Hepatocyte (in vitro differentiated cells): ENCODE results near the gene PAN3. TPM values are rescaled to one million over a fixed set of nuclear protein-coding genes. Genes with fewer than 3 reads are reported as not detected.

ENCODE experiments used
- DNase-seq: peaks from one replicate; pipeline ENCODE4 v3.0.0-alpha.2; 2016; ENCODE audit warnings: low spot score
- H2AFZ ChIP-seq: fragments of 200-600 bp; sonication (generic); 2 replicates; pipeline ENCODE4 v1.6.0; 2016; ENCODE audit warnings: antibody characterized with exemption, mild to moderate bottlenecking
- H3K27ac ChIP-seq: fragments of 200-600 bp; sonication (generic); 2 replicates; pipeline ENCODE4 v1.5.1; 2016; ENCODE audit warnings: mild to moderate bottlenecking
- H3K27me3 ChIP-seq: fragments of 200-600 bp; sonication (generic); 2 replicates; pipeline ENCODE4 v1.6.1; 2016
- H3K36me3 ChIP-seq: fragments of 200-600 bp; sonication (generic); replicated peaks from 2 replicates; pipeline ENCODE4 v1.5.1; 2016; ENCODE audit warnings: low read depth; ENCODE audit not compliant: insufficient read depth
- H3K4me1 ChIP-seq: fragments of 200-600 bp; sonication (generic); 2 replicates; pipeline ENCODE4 v1.5.1; 2016; ENCODE audit warnings: mild to moderate bottlenecking, moderate library complexity; ENCODE audit not compliant: insufficient read depth
- H3K4me2 ChIP-seq: fragments of 200-600 bp; sonication (generic); 2 replicates; pipeline ENCODE4 v1.6.0; 2016
- H3K4me3 ChIP-seq: fragments of 200-600 bp; sonication (generic); 2 replicates; pipeline ENCODE4 v1.5.1; 2016; ENCODE audit warnings: mild to moderate bottlenecking
- H3K79me2 ChIP-seq: fragments of 200-600 bp; sonication (generic); 2 replicates; pipeline ENCODE4 v1.6.0; 2017; ENCODE audit warnings: mild to moderate bottlenecking
- H3K9me2 ChIP-seq: fragments of 200-600 bp; sonication (generic); replicated peaks from 2 replicates; pipeline ENCODE4 v1.6.0; 2017; ENCODE audit warnings: mild to moderate bottlenecking; ENCODE audit not compliant: insufficient read depth
- H3K9me3 ChIP-seq: fragments of 200-600 bp; sonication (generic); 2 replicates; pipeline ENCODE4 v1.5.1; 2016; ENCODE audit warnings: low read depth, mild to moderate bottlenecking
- H4K20me1 ChIP-seq: fragments of 200-600 bp; sonication (generic); 2 replicates; pipeline ENCODE4 v1.6.0; 2016; ENCODE audit warnings: mild to moderate bottlenecking; ENCODE audit not compliant: insufficient read depth, poor library complexity, severe bottlenecking
- CTCF ChIP-seq: fragments of 200-600 bp; sonication (generic); IDR thresholded peaks from 2 replicates; pipeline ENCODE4 v1.5.1; 2016; ENCODE audit warnings: antibody characterized with exemption, mild to moderate bottlenecking; ENCODE audit not compliant: poor library complexity
- EZH2 ChIP-seq: fragments of 200-600 bp; sonication (generic); IDR thresholded peaks from 2 replicates; pipeline ENCODE4 v1.6.1; 2016; ENCODE audit warnings: antibody characterized with exemption, mild to moderate bottlenecking, borderline replicate concordance
- EZH2phosphoT487 ChIP-seq: fragments of 200-600 bp; sonication (generic); IDR thresholded peaks from one replicate; pipeline ENCODE4 v1.6.1; 2018; ENCODE audit warnings: antibody characterized with exemption, mild to moderate bottlenecking, low read depth, moderate library complexity; ENCODE audit not compliant: unreplicated experiment, severe bottlenecking
- WGBS: methylation state at CpG from one replicate; pipeline ENCODE4 v1.1.6; 2016; ENCODE audit warnings: low lambda C conversion rate; ENCODE audit errors: missing lambda C conversion rate; 5-methylcytosine and 5-hydroxymethylcytosine counted together
- polyA plus RNA-seq: library from polyadenylated mRNA; unstranded; fragments of >200 nt; fragmentation: Nextera tagmentation; extraction: Ambion mirVana; gene quantifications from 2 replicates; pipeline ENCODE4 v1.2.1, GENCODE V29; 2016
- total RNA-seq: library from RNA; depleted of rRNA; stranded (reverse); fragments of >200 nt; gene quantifications from 2 replicates; pipeline ENCODE4 v1.2.3, GENCODE V29; 2014

PAN3 gene
- total and polyA plus RNA-seq, 2 experiments from 2014 or later = 6.9 to 29.8 TPM

GRCh38 chr13:28250542-28250941 lies 112.2 kb downstream of the PAN3 start:
- TF ChIP-seq EZH2phosphoT487 (no peak), CTCF (no peak), EZH2 (no peak)
- WGBS = 92% methylated on average over 10 of the region's 10 CpGs
- Histone ChIP-seq H3K27me3 (no peaks in the 10 kb centered on the region), H3K9me2 (no peaks in the 10 kb centered on the region), H3K36me3 (no peaks in the 10 kb centered on the region), H3K27ac (no peak overlapping the region), H3K9me3 (no peaks in the 10 kb centered on the region), H3K4me2 (no peak overlapping the region), H3K4me1 (no peaks in the 10 kb centered on the region), H3K79me2 (peaks cover 11% of the 10 kb centered on the region), H3K4me3 (no peak overlapping the region), H4K20me1 (no peaks in the 10 kb centered on the region), H2AFZ (no peak overlapping the region)
- DNase-seq = no peak

- H2AFZ ChIP-seq = no peak overlapping the region
- no peaks in the 10 kb centered on the region for H3K9me3 ChIP-seq
- H3K4me2 ChIP-seq = no peak overlapping the region
- H3K27me3 ChIP-seq = no peaks in the 10 kb centered on the region
- no peaks in the 10 kb centered on the region for H3K4me1 ChIP-seq
- peaks cover 8% of the 10 kb centered on the region for H3K79me2 ChIP-seq
- H3K9me2 ChIP-seq = no peaks in the 10 kb centered on the region
- no peaks in the 10 kb centered on the region for H3K36me3 ChIP-seq
- H4K20me1 ChIP-seq = no peaks in the 10 kb centered on the region
- DNase-seq = no peak
- no peak overlapping the region for H3K4me3 ChIP-seq
- no peak overlapping the region for H3K27ac ChIP-seq
- WGBS = 95% methylated on average over 6 of the region's 6 CpGs
- TF ChIP-seq CTCF (no peak), EZH2 (no peak), EZH2phosphoT487 (no peak)
Measured at GRCh38 chr13:28251466-28251865, 113.1 kb downstream of the PAN3 start.

- Histone ChIP-seq H3K9me3 (no peaks in the 10 kb centered on the region), H3K79me2 (peaks cover 8% of the 10 kb centered on the region), H3K4me1 (no peaks in the 10 kb centered on the region), H3K36me3 (no peaks in the 10 kb centered on the region), H3K27ac (no peak overlapping the region), H3K4me2 (no peak overlapping the region), H3K27me3 (no peaks in the 10 kb centered on the region), H2AFZ (no peak overlapping the region), H4K20me1 (no peaks in the 10 kb centered on the region), H3K4me3 (no peak overlapping the region), H3K9me2 (no peaks in the 10 kb centered on the region)
- TF ChIP-seq EZH2 (no peak), CTCF (no peak), EZH2phosphoT487 (no peak)
- DNase-seq = no peak
- 100% methylated on average over 1 of the region's 1 CpG for WGBS
Measured at GRCh38 chr13:28252547-28252946, 114.2 kb downstream of the PAN3 start.

- Histone ChIP-seq H3K4me3 (no peak overlapping the region), H2AFZ (no peak overlapping the region), H3K27ac (no peak overlapping the region), H3K4me2 (no peak overlapping the region), H4K20me1 (no peaks in the 10 kb centered on the region), H3K36me3 (no peaks in the 10 kb centered on the region), H3K79me2 (no peaks in the 10 kb centered on the region), H3K9me2 (no peaks in the 10 kb centered on the region), H3K27me3 (no peaks in the 10 kb centered on the region), H3K9me3 (no peaks in the 10 kb centered on the region), H3K4me1 (no peaks in the 10 kb centered on the region)
- 94% methylated on average over 4 of the region's 4 CpGs for WGBS
- TF ChIP-seq CTCF (no peak), EZH2 (no peak), EZH2phosphoT487 (no peak)
- DNase-seq = no peak
Measured at GRCh38 chr13:28257305-28257704, 119.0 kb downstream of the PAN3 start.
